ENCODE results near the gene FHDC1.

Gene FHDC1

GRCh38 chr4:152917543-152918395 lies 18.4 kb upstream of the FHDC1 start:
- no peak for TF ChIP-seq CTCF (conservative IDR thresholded peaks at IDR 0.05; ENCODE audit: low read depth)
- DNase-seq (ENCODE audit: low spot score) = no peak
- POLR2A ChIA-PET (ENCODE audit: low non-redundant PET) = no interaction called here
- CTCF ChIA-PET = no interaction called here
- H3K27ac ChIP-seq = no peak overlapping the region

GRCh38 chr4:152919826-152920225 lies 16.3 kb upstream of the FHDC1 start:
- H3K27ac ChIP-seq = no peak overlapping the region
- no peak for TF ChIP-seq CTCF (conservative IDR thresholded peaks at IDR 0.05; ENCODE audit: low read depth)
- POLR2A ChIA-PET (ENCODE audit: low non-redundant PET) = no interaction called here
- CTCF ChIA-PET = no interaction called here
- no peak for DNase-seq (ENCODE audit: low spot score)

GRCh38 chr4:152920768-152921167 lies 15.4 kb upstream of the FHDC1 start:
- ChIA-PET POLR2A (ENCODE audit: low non-redundant PET) (no interaction called here), CTCF (no interaction called here)
- TF ChIP-seq CTCF (conservative IDR thresholded peaks at IDR 0.05; ENCODE audit: low read depth) = no peak
- no peak for DNase-seq (ENCODE audit: low spot score)
- no peak overlapping the region for H3K27ac ChIP-seq

- no peak for TF ChIP-seq CTCF (conservative IDR thresholded peaks at IDR 0.05; ENCODE audit: low read depth)
- DNase-seq (ENCODE audit: low spot score) = no peak
- no peak overlapping the region for H3K27ac ChIP-seq
- CTCF ChIA-PET = no interaction called here
- POLR2A ChIA-PET (ENCODE audit: low non-redundant PET) = no interaction called here
Observed at GRCh38 chr4:152921284-152921683, 14.8 kb upstream of the FHDC1 start.

- ChIA-PET CTCF (no interaction called here), POLR2A (ENCODE audit: low non-redundant PET) (no interaction called here)
- no peak for DNase-seq (ENCODE audit: low spot score)
- no peak overlapping the region for H3K27ac ChIP-seq
- no peak for TF ChIP-seq CTCF (conservative IDR thresholded peaks at IDR 0.05; ENCODE audit: low read depth)
Observed at GRCh38 chr4:152925851-152926250, 10.3 kb upstream of the FHDC1 start.

GRCh38 chr4:152926959-152927358 lies 9.2 kb upstream of the FHDC1 start:
- H3K27ac ChIP-seq = no peak overlapping the region
- TF ChIP-seq CTCF (conservative IDR thresholded peaks at IDR 0.05; ENCODE audit: low read depth) = no peak
- no peak for DNase-seq (ENCODE audit: low spot score)
- POLR2A ChIA-PET (ENCODE audit: low non-redundant PET) = no interaction called here
- CTCF ChIA-PET = no interaction called here
